Suprapubic skin (tissue), 3 donors: ENCODE results near the gene PRLR.

Source experiments
- POLR2A ChIP-seq, 2 donors: fragments of 450-650 bp; IDR thresholded peaks; one replicate each; pipeline ENCODE4 v1.6.1; 2017; ENCODE audit warnings: antibody characterized with exemption in 2 of 2, mild to moderate bottlenecking in 2 of 2, moderate library complexity in 2 of 2
- TF ChIP-seq, protein P1 (sequence below), 2 donors: fragments of 200-600 bp in 1 of 2; fragments of 450-650 bp in 1 of 2; sonication (generic) in 1 of 2; IDR thresholded peaks; one replicate each; pipeline ENCODE4 v1.5.1; 2016 to 2019; ENCODE audit warnings: antibody characterized with exemption in 2 of 2, mild to moderate bottlenecking in 1 of 2, moderate library complexity in 1 of 2

- TF ChIP-seq, protein P1, sequence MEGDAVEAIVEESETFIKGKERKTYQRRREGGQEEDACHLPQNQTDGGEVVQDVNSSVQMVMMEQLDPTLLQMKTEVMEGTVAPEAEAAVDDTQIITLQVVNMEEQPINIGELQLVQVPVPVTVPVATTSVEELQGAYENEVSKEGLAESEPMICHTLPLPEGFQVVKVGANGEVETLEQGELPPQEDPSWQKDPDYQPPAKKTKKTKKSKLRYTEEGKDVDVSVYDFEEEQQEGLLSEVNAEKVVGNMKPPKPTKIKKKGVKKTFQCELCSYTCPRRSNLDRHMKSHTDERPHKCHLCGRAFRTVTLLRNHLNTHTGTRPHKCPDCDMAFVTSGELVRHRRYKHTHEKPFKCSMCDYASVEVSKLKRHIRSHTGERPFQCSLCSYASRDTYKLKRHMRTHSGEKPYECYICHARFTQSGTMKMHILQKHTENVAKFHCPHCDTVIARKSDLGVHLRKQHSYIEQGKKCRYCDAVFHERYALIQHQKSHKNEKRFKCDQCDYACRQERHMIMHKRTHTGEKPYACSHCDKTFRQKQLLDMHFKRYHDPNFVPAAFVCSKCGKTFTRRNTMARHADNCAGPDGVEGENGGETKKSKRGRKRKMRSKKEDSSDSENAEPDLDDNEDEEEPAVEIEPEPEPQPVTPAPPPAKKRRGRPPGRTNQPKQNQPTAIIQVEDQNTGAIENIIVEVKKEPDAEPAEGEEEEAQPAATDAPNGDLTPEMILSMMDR (IDR thresholded peaks at IDR 0.05) = no peak
- TF ChIP-seq POLR2A (IDR thresholded peaks at IDR 0.05) = no peak
Observed at GRCh38 chr5:35026280-35026840, 203.9 kb downstream of the PRLR start.
